Measurements from ENCODE around the gene ST7. TPM values are rescaled to one million over a fixed set of nuclear protein-coding genes. Genes with fewer than 3 reads are reported as not detected.

The ST7 gene
- total RNA-seq, 2 experiments from 2014 or later, result 4.9 to 5.4 TPM

- CTCF ChIA-PET, result no interaction called here
- no peak overlapping the region for H3K27ac ChIP-seq (ENCODE audit: low read depth in 1 of 2, low read length in 2 of 2)
Observed at GRCh38 chr7:117271566-117271965, 318.3 kb downstream of the ST7 start.

GRCh38 chr7:117272017-117272759 is 318.9 kb downstream of the ST7 start:
- Histone ChIP-seq H3K4me1 (ENCODE audit: insufficient read depth, low read length) (no peaks in the 10 kb centered on the region), H3K4me3 (ENCODE audit: low read length) (no peak overlapping the region), H3K9me3 (ENCODE audit: control insufficient read depth in 1 of 2, insufficient read depth in 1 of 2, low read length in 2 of 2) (no peaks in the 10 kb centered on the region), H3K27ac (ENCODE audit: low read depth in 1 of 2, low read length in 2 of 2) (no peak overlapping the region), H3K36me3 (ENCODE audit: insufficient read depth, low read length) (no peaks in the 10 kb centered on the region), H3K27me3 (ENCODE audit: control insufficient read depth in 1 of 2, insufficient read depth in 2 of 2, low read length in 2 of 2) (no peaks in the 10 kb centered on the region)
- ChIA-PET CTCF (no interaction called here), POLR2A (no interaction called here)
- Mint-ChIP-seq H3K9me3 (no peaks in the 10 kb centered on the region), H3K36me3 (ENCODE audit: low read depth) (no peaks in the 10 kb centered on the region), H3K4me1 (ENCODE audit: low read depth) (no peaks in the 10 kb centered on the region), H3K27me3 (peaks cover 36% of the 10 kb centered on the region), H3K4me3 (no peak overlapping the region), H3K27ac (no peak overlapping the region)
- TF ChIP-seq CTCF (IDR thresholded peaks at IDR 0.05), result no peak
- intact Hi-C loops (cut with DNase I, micrococcal nuclease), result no loop called here
- ATAC-seq (ENCODE audit: poor library complexity) (no peak), DNase-seq (no peak)

More at GRCh38 chr7:117271566-117271965, 318.3 kb downstream of the ST7 start:
- no peaks in the 10 kb centered on the region for H3K27me3 ChIP-seq (ENCODE audit: control insufficient read depth in 1 of 2, insufficient read depth in 2 of 2, low read length in 2 of 2)
- no peak overlapping the region for H3K27ac Mint-ChIP-seq
- DNase-seq (no peak), ATAC-seq (ENCODE audit: poor library complexity) (no peak)
- no peaks in the 10 kb centered on the region for H3K36me3 Mint-ChIP-seq (ENCODE audit: low read depth)
- POLR2A ChIA-PET, result no interaction called here
- no peak overlapping the region for H3K4me3 ChIP-seq (ENCODE audit: low read length)
- H3K9me3 Mint-ChIP-seq, result no peaks in the 10 kb centered on the region
- no peak overlapping the region for H3K4me3 Mint-ChIP-seq
- no peaks in the 10 kb centered on the region for H3K9me3 ChIP-seq (ENCODE audit: control insufficient read depth in 1 of 2, insufficient read depth in 1 of 2, low read length in 2 of 2)
- intact Hi-C loops (cut with DNase I, micrococcal nuclease), result no loop called here
- no peak for TF ChIP-seq CTCF (IDR thresholded peaks at IDR 0.05)
- H3K4me1 ChIP-seq (ENCODE audit: insufficient read depth, low read length), result no peaks in the 10 kb centered on the region
- H3K36me3 ChIP-seq (ENCODE audit: insufficient read depth, low read length), result no peaks in the 10 kb centered on the region
- H3K27me3 Mint-ChIP-seq, result peaks cover 35% of the 10 kb centered on the region
- no peaks in the 10 kb centered on the region for H3K4me1 Mint-ChIP-seq (ENCODE audit: low read depth)

GRCh38 chr7:117273325-117273724 is 320.0 kb downstream of the ST7 start:
- ChIA-PET POLR2A (no interaction called here), CTCF (no interaction called here)
- no peak overlapping the region for H3K4me3 Mint-ChIP-seq
- no peaks in the 10 kb centered on the region for H3K4me1 Mint-ChIP-seq (ENCODE audit: low read depth)
- H3K27ac Mint-ChIP-seq, result no peak overlapping the region
- H3K36me3 ChIP-seq (ENCODE audit: insufficient read depth, low read length), result no peaks in the 10 kb centered on the region
- no peaks in the 10 kb centered on the region for H3K4me1 ChIP-seq (ENCODE audit: insufficient read depth, low read length)
- no peak for DNase-seq
- intact Hi-C loops (cut with DNase I, micrococcal nuclease), result no loop called here
- no peak overlapping the region for H3K4me3 ChIP-seq (ENCODE audit: low read length)
- peaks cover 28% of the 10 kb centered on the region for H3K27me3 Mint-ChIP-seq
- H3K27ac ChIP-seq (ENCODE audit: low read depth in 1 of 2, low read length in 2 of 2), result no peak overlapping the region
- H3K36me3 Mint-ChIP-seq (ENCODE audit: low read depth), result no peaks in the 10 kb centered on the region
- no peaks in the 10 kb centered on the region for H3K27me3 ChIP-seq (ENCODE audit: control insufficient read depth in 1 of 2, insufficient read depth in 2 of 2, low read length in 2 of 2)
- no peaks in the 10 kb centered on the region for H3K9me3 ChIP-seq (ENCODE audit: control insufficient read depth in 1 of 2, insufficient read depth in 1 of 2, low read length in 2 of 2)
- no peak for ATAC-seq (ENCODE audit: poor library complexity)
- no peak for TF ChIP-seq CTCF (IDR thresholded peaks at IDR 0.05)
- H3K9me3 Mint-ChIP-seq, result no peaks in the 10 kb centered on the region
